Breast epithelium (tissue), 4 donors: ENCODE data around the gene DCDC2C. TPM values are rescaled to one million over a fixed set of nuclear protein-coding genes. Genes with fewer than 3 reads are reported as not detected.

Experiments
- DNase-seq, 2 donors: peaks; one replicate each; pipeline ENCODE4 v3.0.0-alpha.2; 2019; ENCODE audit warnings: low spot score in 2 of 2
- H3K27ac ChIP-seq, 2 donors: fragments of 200-600 bp; sonication (generic) in 1 of 2; one replicate each; pipeline ENCODE4 v1.5.1; 2016 to 2019; ENCODE audit warnings: mild to moderate bottlenecking in 1 of 2
- H3K27me3 ChIP-seq, 2 donors: fragments of 200-600 bp; sonication (generic) in 1 of 2; one replicate each; pipeline versions ENCODE4 v1.5.1 to v1.6.0; 2017 to 2019; ENCODE audit warnings: control low read depth in 1 of 2, mild to moderate bottlenecking in 1 of 2
- H3K36me3 ChIP-seq: fragments of 200-600 bp; one replicate; pipeline ENCODE4 v1.5.1; 2019
- H3K4me1 ChIP-seq, 2 donors: fragments of 200-600 bp; sonication (generic); one replicate each; pipeline ENCODE4 v1.5.1; 2016 to 2019; ENCODE audit warnings: control low read depth in 1 of 2
- H3K4me3 ChIP-seq, 3 donors: fragments of 200-600 bp; sonication (generic); 1 replicate in 2 of 3; 2 replicates in 1 of 3; pipeline ENCODE4 v1.5.1; 2016 to 2019; ENCODE audit warnings: mild to moderate bottlenecking in 3 of 3, moderate library complexity in 2 of 3
- H3K9me3 ChIP-seq, 2 donors: fragments of 200-600 bp; sonication (generic) in 1 of 2; one replicate each; pipeline ENCODE4 v1.5.1; 2016 to 2019; ENCODE audit warnings: control low read depth in 1 of 2
- POLR2A ChIP-seq: fragments of 450-650 bp; IDR thresholded peaks from one replicate; pipeline ENCODE4 v1.6.1; 2016; ENCODE audit warnings: antibody characterized with exemption, mild to moderate bottlenecking, moderate library complexity
- POLR2AphosphoS5 ChIP-seq, 3 donors: sonication (generic); formaldehyde crosslinking; IDR thresholded peaks; one replicate each; pipeline ENCODE4 v1.6.1; 2017; ENCODE audit warnings: antibody characterized with exemption in 3 of 3
- intact Hi-C: fragments of 100-400 bp; cut with DNase I; formaldehyde crosslinking; loops from one replicate; pipeline ENCODE4 v1.15.1; 2023; ENCODE audit warnings: low total_unique reads
- total RNA-seq, 3 donors: library from RNA; depleted of rRNA; stranded (reverse); fragments of >200 nt; gene quantifications; one replicate each; pipeline ENCODE4 v1.1.0, GENCODE V29; 2016
- TF ChIP-seq, protein P1 (sequence below), 3 donors: fragments of 450-650 bp; IDR thresholded peaks; one replicate each; pipeline ENCODE4 v1.5.1; 2016 to 2017; ENCODE audit warnings: antibody characterized with exemption in 3 of 3, mild to moderate bottlenecking in 3 of 3, moderate library complexity in 3 of 3

DCDC2C gene
- total RNA-seq, 3 donors from 2014 or later: 0.33 to 0.59 (median 0.48) TPM

GRCh38 chr2:3778851-3779495 is 75.6 kb downstream of the DCDC2C start:
- intact Hi-C loops: no loop called here
- H3K27ac ChIP-seq: no peak overlapping the region
- no peaks in the 10 kb centered on the region for H3K4me1 ChIP-seq

GRCh38 chr2:3779496-3780049 is 76.2 kb downstream of the DCDC2C start:
- intact Hi-C loops: no loop called here
- peak overlapping the region in 1 of 2 donors; percentile 38 for H3K27ac ChIP-seq
- no peak for DNase-seq
- no peaks in the 10 kb centered on the region for H3K27me3 ChIP-seq
- H3K36me3 ChIP-seq: no peaks in the 10 kb centered on the region
- TF ChIP-seq POLR2AphosphoS5 (IDR thresholded peaks at IDR 0.05) (no peak), POLR2A (no peak)
- TF ChIP-seq, protein P1, sequence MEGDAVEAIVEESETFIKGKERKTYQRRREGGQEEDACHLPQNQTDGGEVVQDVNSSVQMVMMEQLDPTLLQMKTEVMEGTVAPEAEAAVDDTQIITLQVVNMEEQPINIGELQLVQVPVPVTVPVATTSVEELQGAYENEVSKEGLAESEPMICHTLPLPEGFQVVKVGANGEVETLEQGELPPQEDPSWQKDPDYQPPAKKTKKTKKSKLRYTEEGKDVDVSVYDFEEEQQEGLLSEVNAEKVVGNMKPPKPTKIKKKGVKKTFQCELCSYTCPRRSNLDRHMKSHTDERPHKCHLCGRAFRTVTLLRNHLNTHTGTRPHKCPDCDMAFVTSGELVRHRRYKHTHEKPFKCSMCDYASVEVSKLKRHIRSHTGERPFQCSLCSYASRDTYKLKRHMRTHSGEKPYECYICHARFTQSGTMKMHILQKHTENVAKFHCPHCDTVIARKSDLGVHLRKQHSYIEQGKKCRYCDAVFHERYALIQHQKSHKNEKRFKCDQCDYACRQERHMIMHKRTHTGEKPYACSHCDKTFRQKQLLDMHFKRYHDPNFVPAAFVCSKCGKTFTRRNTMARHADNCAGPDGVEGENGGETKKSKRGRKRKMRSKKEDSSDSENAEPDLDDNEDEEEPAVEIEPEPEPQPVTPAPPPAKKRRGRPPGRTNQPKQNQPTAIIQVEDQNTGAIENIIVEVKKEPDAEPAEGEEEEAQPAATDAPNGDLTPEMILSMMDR (IDR thresholded peaks at IDR 0.05): no peak
- no peaks in the 10 kb centered on the region for H3K9me3 ChIP-seq
- H3K4me1 ChIP-seq: no peaks in the 10 kb centered on the region
- H3K4me3 ChIP-seq: no peak overlapping the region

More at GRCh38 chr2:3778851-3779495, 75.6 kb downstream of the DCDC2C start:
- DNase-seq: no peak
- Histone ChIP-seq H3K36me3 (no peaks in the 10 kb centered on the region), H3K9me3 (no peaks in the 10 kb centered on the region), H3K4me3 (no peak overlapping the region), H3K27me3 (no peaks in the 10 kb centered on the region)
- TF ChIP-seq POLR2A: no peak
- TF ChIP-seq, protein P1 (IDR thresholded peaks at IDR 0.05): no peak
- TF ChIP-seq POLR2AphosphoS5 (IDR thresholded peaks at IDR 0.05): no peak

DNA sequence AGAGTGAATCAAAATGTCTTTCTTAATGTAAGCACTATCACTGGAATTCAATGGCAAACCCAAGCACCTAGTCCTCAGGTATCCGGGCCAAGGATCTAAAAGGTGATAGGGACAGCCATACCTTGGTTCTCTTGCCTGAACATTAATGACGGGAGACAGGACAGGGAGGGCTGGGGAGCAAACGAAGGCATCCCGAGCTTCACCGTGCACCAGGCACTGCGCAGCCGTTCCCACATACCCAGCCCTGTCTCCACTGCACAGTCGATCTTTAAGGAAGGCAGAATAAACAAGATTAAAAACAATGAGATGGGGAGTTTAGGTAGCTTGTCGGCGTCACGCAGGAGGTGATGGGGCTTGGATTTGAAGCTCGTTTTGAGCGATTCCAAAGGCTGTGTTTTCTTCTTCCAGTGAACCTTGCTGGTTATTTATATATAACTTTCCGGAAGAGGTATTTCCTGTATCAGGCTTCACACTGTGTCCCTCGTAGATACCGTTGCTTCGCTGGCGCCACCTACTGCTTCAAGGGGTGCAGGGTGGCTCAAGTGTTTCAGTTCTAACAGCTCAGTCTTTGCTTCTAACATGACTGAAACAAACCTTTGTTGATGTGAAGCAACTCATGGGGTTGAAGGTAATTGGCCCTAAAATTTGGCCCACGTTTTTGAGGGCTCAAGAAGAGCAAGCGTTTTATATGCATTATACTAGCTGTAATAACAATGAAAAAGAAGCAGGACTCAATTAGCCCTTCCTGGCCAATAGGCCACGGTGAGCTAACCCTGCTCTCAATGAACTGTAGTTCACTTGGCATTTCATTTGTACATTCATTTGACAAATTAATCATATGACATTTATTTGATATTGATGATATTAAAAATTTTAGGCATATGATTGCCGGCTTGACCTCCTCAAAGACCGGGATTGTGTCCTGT is 77.4 kb downstream of the DCDC2C start:
- no peak overlapping the region for H3K4me3 ChIP-seq
- peak in 1 of 2 donors; percentile 24 for DNase-seq
- intact Hi-C loops: no loop called here

DNA sequence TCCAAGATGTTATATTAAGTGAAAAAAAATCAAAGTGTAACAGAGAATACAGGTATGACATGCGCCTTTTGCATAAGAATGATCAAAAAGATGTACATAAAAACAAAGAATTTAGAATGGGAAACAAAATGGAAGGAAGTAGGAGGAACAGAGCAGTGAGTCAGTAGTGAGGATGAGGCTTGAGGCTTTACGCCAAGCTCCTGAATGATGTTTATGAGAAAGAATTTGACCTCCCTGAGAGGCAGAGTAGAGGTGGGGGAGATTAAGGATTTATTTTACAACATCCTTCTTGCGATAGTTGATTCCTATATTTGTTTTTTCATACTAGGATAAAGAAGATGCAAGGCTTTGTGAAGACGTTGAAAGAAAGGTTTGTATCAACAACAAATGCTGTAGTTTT is 81.4 kb downstream of the DCDC2C start:
- H3K9me3 ChIP-seq: no peaks in the 10 kb centered on the region
- TF ChIP-seq POLR2AphosphoS5 (IDR thresholded peaks at IDR 0.05) (no peak), POLR2A (no peak)
- TF ChIP-seq, protein P1 (IDR thresholded peaks at IDR 0.05): no peak
- intact Hi-C loops: no loop called here
- no peak overlapping the region for H3K27ac ChIP-seq
- no peaks in the 10 kb centered on the region for H3K36me3 ChIP-seq
- DNase-seq: no peak
- no peaks in the 10 kb centered on the region for H3K4me1 ChIP-seq
- no peak overlapping the region for H3K4me3 ChIP-seq
- peaks cover 0 to 3% of the 10 kb centered on the region in 2 donors for H3K27me3 ChIP-seq

More for the DNA sequence above, 77.4 kb downstream of the DCDC2C start:
- Histone ChIP-seq H3K36me3 (no peaks in the 10 kb centered on the region), H3K27ac (no peak overlapping the region), H3K4me1 (no peaks in the 10 kb centered on the region), H3K9me3 (no peaks in the 10 kb centered on the region), H3K27me3 (no peaks in the 10 kb centered on the region)
- no peak for TF ChIP-seq POLR2AphosphoS5 (IDR thresholded peaks at IDR 0.05)
- TF ChIP-seq, protein P1 (IDR thresholded peaks at IDR 0.05): peak in 1 of 3 donors; percentile 21
